HAP-1 (cell line): Measurements from ENCODE around the gene SAMD8.

Experiments
- DNase-seq, 2 experiments: peaks; one replicate each; pipeline ENCODE4 v3.0.0-alpha.2; 2016 to 2020; ENCODE audit warnings: low spot score in 2 of 2
- H3K27me3 ChIP-seq: fragments of 250-450 bp; sonication (Bioruptor Pico); 2 replicates; pipeline ENCODE4 v1.5.1; 2020; ENCODE audit warnings: low read depth, mild to moderate bottlenecking, moderate library complexity
- H3K36me3 ChIP-seq: fragments of 250-450 bp; sonication (Bioruptor Pico); replicated peaks from 2 replicates; pipeline ENCODE4 v1.5.1; 2020; ENCODE audit warnings: mild to moderate bottlenecking
- H3K4me1 ChIP-seq: fragments of 250-450 bp; sonication (Bioruptor Pico); 2 replicates; pipeline ENCODE4 v1.5.1; 2020; ENCODE audit warnings: mild to moderate bottlenecking
- H3K4me3 ChIP-seq: fragments of 250-450 bp; sonication (Bioruptor Pico); 2 replicates; pipeline ENCODE4 v1.5.1; 2020; ENCODE audit warnings: mild to moderate bottlenecking, moderate library complexity
- H3K9me3 ChIP-seq: fragments of 250-450 bp; sonication (Bioruptor Pico); 2 replicates; pipeline ENCODE4 v1.5.1; 2020; ENCODE audit warnings: mild to moderate bottlenecking, moderate library complexity
- in situ Hi-C: fragments of 300-500 bp; cut with MboI; formaldehyde crosslinking; loops from 3 replicates; pipeline ENCODE4 v1.14.3; 2020; ENCODE audit warnings: low sequenced_read_pairs, inconsistent platforms, mixed read lengths

The SAMD8 gene

GRCh38 chr10:75228278-75228677 is 116.8 kb downstream of the SAMD8 start:
- no peak for DNase-seq
- Histone ChIP-seq H3K4me1 (peaks cover 38% of the 10 kb centered on the region), H3K9me3 (no peaks in the 10 kb centered on the region), H3K27me3 (no peaks in the 10 kb centered on the region), H3K4me3 (no peak overlapping the region), H3K36me3 (peaks cover 75% of the 10 kb centered on the region)
- in situ Hi-C loops = no loop called here

GRCh38 chr10:75228834-75229233 is 117.4 kb downstream of the SAMD8 start:
- in situ Hi-C loops = no loop called here
- Histone ChIP-seq H3K36me3 (peaks cover 75% of the 10 kb centered on the region), H3K27me3 (no peaks in the 10 kb centered on the region), H3K4me3 (no peak overlapping the region), H3K9me3 (no peaks in the 10 kb centered on the region), H3K4me1 (peaks cover 38% of the 10 kb centered on the region)
- DNase-seq = no peak

GRCh38 chr10:75229971-75230370 is 118.5 kb downstream of the SAMD8 start:
- in situ Hi-C loops = loop anchor here (10.0 kb wide), 1 partner anchor 965 kb away; no protein-coding TSS in a partner anchor
- Histone ChIP-seq H3K27me3 (no peaks in the 10 kb centered on the region), H3K4me3 (no peak overlapping the region), H3K9me3 (no peaks in the 10 kb centered on the region), H3K4me1 (peaks cover 28% of the 10 kb centered on the region), H3K36me3 (peaks cover 67% of the 10 kb centered on the region)
- no peak for DNase-seq

- peaks cover 64% of the 10 kb centered on the region for H3K36me3 ChIP-seq
- no peaks in the 10 kb centered on the region for H3K9me3 ChIP-seq
- H3K27me3 ChIP-seq = no peaks in the 10 kb centered on the region
- in situ Hi-C loops = loop anchor here (10.0 kb wide), 1 partner anchor 966 kb away; no protein-coding TSS in a partner anchor
- H3K4me3 ChIP-seq = no peak overlapping the region
- H3K4me1 ChIP-seq = peaks cover 24% of the 10 kb centered on the region
- peak; percentile 77 to 93 for DNase-seq
Measured at GRCh38 chr10:75230600-75231038, 119.2 kb downstream of the SAMD8 start.
